ENCODE measurements around the gene SUMO4. TPM values are rescaled to one million over a fixed set of nuclear protein-coding genes. Genes with fewer than 3 reads are reported as not detected.

The SUMO4 gene
- total and polyA plus RNA-seq, 2 of the 8 experiments (the other 6 are each of a cell fraction or from before 2014, with no cell fraction given) = 0.09 to 1.3 TPM

- TF ChIP-seq USF2 (IDR thresholded peaks at IDR 0.05; ENCODE audit: low read length) (no peak), ATF2 (IDR thresholded peaks at IDR 0.05; ENCODE audit: low read length) (no peak), HDAC6 (IDR thresholded peaks at IDR 0.05; ENCODE audit: low read depth, low read length) (no peak)
Observed at GRCh38 chr6:149429427-149430360, 29.6 kb downstream of the SUMO4 start (continued).

All from H1 (cell line).